ENCODE measurements around the gene CTNNBL1.
"Not testable (repeated sequence)": the region's sequence is repeated elsewhere in the genome, so short reads cannot be mapped to it uniquely, and the experiment has no call there.

CTNNBL1 gene

DNA sequence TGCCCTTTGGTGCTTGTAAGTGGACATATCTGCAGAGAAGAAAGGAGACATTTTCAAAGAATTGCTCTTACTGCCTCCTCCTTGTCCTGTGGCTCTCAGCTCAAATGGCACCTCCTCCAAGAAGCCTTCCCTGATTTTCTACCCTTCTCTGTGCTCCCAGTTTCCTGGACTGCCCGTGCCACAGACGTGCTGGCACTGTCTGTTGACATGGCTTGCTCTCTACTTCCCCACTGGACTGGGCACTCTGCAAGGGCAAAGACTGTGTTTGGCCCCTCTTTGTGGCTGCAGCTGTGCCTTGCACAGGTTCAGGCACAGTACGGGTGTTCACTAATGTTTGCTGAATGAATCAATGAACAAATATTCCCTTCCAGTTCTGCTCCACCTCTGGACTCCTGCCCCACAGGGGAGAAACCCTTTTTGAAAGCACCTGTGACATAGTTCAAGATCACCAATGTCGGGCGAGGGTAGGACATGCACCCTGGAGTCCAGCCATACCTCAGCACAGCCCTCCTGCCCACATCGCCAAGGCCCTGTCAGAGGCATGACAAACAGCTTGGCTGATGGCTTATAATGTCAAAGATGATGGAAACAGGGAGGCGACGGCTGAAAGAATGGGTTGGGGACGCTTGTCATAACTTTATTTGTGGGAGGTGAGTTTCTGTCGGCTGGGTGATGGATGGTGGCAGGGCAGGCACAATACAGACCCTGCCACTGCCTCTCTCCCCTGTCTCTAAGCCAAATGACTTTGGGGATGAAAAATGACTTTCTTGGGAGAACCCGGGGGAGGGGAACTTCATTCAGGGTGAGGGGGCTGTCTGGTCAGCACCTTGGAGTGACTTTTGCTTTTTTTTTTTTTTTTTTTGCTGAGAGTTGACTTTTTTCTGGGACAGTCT is 15.6 kb upstream of the CTNNBL1 start:
- DNase-seq (ENCODE audit: low read depth): no peak

DNA sequence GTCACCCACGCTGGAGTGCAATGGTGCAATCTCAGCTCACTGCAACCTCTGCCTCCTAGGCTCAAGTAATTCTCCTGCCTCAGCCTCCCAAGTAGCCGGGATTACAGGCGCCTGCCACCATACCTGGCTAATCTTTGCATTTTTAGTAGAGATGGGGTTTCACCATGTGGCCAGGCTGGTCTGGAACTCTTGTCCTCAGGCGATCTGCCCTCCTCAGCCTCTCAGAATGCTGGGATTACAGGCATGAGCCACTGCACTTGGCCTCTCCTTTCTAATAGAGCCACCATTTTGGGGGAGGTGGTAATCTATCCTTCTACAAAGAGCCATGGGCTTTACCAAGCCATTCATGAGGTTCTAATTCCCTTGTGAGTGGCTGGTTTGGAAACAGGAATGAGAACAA is 14.1 kb upstream of the CTNNBL1 start:
- not testable (repeated sequence) for DNase-seq (ENCODE audit: low read depth)

DNA sequence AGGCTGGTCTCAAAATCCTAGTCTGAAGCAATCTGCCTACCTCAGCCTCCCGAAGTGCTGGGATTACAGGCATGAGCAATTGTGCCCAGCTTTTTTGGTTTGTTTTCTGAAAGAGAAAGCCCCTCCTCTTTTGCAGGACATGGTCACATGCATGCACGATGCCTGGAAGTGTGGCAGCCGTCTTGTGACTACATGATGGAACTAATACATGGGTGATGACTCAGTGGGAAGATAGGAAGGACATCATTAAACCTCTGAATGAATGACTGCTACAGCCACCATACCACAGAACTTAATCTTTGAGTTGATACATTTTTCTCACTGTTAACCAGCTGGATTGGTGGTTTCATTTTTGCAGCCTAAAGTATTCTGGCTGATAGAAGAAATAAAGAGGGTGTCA is 13.4 kb upstream of the CTNNBL1 start:
- DNase-seq (ENCODE audit: low read depth): no peak

DNA sequence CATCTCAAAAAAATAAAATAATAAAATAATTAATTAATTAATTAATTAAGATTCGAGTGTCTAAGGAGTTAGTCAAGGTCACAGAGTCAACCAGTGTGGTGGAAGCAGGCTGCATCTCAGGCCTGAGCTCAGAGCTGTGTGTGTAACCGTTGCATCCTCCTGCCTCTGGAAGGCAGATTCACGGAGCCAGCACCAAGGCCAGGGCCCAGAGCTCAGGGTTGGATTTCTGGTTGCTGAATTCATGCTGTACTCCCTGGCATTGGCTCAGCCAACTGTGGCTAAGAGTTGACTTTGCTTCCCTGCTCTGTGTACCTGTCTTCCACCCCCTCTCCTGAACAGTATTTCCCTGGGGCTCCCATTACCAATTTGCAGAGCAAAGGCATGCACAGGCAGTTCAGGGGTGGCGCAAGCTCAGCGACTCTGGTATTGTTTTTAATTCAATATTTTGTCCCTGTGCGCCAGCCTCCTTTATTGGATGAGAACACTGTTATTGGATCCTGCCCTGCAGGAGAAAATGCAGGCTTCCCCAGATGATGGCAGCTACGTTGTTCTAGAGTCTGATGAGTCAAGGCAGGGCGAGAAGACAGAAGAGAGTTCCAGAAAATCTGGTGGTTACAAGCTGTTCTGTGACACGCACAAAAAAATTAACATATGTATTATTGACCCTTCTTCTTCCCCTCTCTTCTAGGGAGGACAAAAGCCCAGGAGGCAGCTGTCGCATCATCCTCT is 12.3 kb upstream of the CTNNBL1 start:
- DNase-seq (ENCODE audit: low read depth): no peak

DNA sequence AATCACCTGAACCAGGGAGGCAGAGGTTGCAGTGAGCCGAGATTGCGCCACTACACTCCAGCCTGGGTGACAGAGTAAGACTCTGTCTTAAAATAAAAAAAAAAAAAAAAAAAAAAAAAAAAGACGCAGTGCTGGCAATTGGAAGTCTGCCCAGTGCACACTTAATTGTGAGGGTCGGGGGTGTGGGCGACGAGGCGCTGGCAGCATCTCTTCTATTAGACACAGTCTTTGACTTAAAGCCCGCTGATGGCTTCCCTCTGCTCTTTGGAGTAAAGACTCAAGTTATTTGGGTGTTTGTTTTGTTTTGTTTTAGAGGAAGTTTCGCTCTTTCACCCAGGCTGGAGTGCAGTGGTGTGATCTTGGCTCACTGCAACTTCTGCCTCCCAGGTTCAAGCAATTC is 10.7 kb upstream of the CTNNBL1 start:
- DNase-seq (ENCODE audit: low read depth): not testable (repeated sequence)

DNA sequence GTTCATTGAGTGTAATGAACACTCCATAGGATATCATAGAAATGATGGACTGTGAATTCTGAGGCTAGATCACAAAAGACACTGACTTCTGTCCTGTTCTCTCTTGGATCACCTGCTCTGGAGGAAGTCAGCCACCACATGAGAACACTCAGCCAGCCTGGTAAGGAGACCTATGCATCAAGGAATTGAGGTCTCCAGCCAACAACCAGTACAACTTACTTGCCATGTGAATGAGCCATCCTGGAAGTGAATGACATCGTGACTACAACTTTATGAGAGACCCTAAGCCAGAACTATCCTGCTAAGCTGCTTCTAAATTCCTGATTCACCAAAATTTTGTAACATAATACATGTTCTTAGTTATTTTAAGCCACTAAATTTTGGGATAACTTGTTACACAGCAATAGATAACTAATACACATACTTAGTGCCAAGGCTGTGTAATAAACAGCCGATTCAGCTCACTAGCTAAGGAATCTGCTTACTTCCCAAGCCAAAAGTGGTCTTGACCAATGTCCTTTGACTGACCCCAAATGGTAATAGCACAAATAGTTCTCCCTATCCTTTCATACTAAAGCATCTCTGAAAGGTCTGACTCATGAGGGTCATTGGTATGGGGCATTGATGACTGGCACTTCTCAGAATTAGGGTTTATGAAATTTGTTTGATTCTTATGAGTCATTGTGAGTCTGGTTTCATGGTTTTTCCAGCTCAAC is 6.9 kb upstream of the CTNNBL1 start:
- no peak for DNase-seq (ENCODE audit: low read depth)

DNA sequence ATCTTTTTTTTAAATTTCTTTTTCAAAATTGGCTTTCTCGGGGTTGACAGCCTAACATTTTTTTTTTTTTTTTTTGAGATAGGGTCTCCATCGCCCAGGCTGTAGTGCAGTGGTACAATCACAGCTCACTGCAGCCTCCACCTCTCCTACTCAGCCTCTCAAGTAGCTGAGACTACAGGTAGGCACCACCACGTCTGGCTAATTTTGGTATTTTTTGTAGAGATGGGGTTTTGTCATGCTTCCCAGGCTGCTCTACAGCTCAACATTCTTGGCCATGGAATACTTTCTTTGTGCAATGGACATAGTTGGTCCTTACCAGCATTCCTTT is 6.4 kb upstream of the CTNNBL1 start:
- DNase-seq (ENCODE audit: low read depth): no peak

DNA sequence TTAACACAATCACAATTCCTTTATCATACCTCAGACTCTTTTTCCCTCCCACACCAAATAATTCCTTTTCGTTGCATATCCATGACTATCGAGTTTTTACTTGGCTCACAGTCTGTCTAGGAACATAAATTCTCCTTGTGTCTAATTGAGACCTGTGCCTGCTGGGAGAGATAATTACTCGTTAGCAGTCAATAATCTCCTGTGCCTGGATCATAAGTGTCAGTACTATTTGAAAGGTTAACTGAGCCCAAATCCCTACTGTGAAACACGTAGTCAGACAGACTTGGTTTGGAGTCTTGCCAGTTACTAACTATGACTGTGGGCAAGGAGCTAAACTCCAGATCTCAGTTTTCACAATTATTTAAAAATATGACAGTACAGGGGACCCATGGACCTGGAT is 5.7 kb upstream of the CTNNBL1 start:
- DNase-seq (ENCODE audit: low read depth): no peak

DNA sequence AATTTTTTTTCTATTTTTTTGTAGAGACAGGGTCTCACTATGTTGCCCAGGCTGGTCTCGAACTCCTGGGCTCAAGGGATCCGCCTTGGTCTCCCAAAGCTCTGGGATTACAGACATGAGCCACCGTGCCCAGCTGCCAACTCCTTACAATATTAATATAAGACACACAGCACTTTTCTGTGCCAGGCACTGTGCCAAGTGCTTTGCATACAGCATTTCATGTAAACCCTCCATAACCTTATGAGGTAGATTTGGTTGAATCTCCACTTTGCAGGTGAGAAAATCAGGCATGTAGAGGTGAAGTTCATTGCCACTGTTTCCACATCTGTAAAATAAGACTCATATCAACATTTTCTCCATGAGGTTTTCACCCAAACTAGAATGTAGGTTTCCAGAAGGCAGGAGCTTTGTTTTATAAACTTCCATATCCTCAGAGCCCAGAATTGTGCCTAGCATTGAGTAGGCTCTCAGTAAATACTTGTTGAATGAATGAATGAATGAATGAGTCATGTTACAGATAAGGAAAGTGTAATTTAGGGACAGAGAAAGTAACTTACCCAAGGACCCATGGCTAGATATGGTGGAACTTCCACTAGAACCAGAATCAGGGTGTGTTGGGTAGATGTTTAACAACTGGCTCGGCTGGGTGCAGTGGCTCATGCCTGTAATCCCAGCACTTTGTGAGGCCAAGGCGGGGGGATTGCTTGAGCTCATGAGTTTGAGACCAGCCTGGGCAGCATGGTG is 3.0 kb upstream of the CTNNBL1 start:
- DNase-seq (ENCODE audit: low read depth): no peak

DNA sequence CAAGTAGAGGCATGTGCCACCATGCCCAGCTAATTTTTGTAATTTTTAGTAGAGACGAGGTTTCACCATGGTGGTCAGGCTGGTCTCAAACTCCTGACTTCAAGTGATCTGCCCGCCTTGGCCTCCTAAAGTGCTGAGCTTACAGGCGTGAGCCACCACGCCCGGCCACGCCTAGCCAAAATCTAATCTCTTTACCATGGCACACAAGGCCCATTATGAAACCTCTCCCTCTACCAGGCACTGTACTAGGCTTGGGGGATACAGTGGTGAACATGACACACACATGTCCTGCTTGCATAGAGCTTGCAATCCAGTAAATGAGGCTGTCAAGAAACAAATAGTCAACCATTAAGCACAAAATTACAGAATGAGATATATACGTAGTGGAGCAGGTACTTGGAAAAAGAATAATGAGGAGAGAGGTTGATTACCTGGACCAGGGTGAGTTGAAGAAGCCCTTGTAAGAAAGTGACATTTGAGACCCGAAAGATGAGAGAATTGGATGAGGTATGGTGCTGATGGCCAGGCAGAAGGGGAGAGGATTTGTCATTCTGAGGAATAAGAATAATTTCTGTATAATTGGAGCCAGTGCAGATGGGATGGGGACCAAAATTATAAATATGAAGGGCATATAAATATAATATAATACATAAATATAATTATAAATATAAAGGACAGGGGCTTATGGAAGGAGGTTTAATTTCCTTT is 1.2 kb upstream of the CTNNBL1 start:
- no peak for DNase-seq (ENCODE audit: low read depth)

DNA sequence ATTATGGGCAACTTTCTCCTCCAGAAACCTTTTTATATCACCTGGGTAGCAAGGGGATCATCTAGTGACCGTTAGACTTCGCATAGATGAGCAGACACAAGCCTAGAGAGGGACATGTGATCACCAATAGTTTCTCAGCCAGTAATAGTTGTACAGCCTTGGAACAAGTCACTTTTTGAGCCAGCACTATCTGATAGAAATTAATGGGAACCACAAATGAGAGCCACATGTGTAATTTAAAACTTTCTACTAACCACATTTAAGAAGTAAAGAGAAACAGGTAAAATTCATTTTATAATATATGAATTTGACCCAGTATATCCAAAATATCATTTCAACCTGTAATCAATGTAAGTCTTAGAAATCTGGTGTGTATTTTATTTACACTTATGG is 592 bp upstream of the CTNNBL1 start:
- no peak for DNase-seq (ENCODE audit: low read depth)

DNA sequence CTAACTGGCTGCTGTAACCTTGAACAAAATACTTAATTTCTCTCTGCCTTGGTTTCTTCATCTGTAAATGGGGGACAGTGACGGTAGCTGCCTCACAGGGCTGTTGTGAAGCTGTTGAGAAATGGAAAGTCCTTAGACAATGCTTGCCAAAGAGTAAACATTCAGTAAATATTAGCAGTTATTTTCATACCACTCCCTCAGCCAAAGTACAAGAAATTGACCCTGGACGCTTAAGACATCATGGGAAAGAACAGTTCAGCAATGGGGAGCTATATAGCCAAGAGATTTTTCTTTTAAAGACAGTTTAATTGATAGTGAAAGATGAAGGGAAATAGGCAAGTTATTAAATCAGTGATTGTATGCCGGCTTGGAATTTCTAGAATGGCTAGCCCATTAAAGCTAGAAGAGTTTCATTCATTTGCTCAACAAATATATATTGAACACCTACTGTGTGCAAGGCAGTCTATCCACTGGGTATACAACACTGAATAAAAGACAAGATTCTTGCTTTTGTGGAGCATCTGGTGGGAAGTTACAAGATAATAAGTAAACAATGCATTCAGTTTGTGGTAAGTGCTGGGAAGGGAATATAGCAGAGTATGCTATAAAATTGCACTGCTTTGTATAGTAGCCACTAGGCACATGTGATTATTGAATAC is 2.0 kb downstream of the CTNNBL1 start:
- no peak for DNase-seq (ENCODE audit: low read depth)

DNA sequence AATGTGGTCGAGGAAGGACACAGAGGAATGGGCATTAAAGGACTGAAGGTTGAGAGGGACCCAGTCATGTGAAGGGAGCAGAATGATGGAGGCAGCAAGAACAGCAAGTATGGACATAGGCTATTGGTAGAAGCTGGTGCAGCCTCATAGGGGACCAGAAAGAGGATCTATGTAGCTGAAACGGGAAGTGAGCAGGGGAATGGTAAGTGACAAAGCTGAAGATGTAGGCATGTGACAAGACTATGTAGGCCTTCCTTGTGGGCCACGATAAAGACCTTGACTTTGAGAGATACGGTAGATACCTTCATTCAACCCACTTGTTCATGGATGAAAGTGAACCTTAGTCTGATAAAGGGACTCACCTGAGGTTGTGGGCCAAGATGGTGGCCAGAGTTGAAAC is 3.5 kb downstream of the CTNNBL1 start:
- DNase-seq (ENCODE audit: low read depth): no peak

DNA sequence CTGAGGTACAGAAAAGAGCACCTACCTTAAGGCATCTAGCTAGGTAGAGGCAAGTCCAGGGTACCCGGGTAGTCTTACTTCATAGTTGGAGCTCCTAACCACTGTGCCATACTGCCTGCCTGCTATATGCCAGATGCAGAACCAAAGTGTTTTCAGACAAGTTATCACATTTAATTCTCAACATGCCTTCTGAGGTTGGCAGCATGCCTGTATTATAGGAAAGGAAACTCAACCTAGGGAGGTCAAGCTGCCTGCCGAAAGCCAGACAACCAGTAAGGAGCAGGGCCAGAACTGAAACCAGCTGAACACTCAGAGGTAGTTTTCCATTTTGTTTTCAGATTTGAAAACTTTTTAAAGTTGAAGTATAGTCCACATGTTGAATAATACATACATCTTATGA is 5.4 kb downstream of the CTNNBL1 start:
- DNase-seq (ENCODE audit: low read depth): no peak

DNA sequence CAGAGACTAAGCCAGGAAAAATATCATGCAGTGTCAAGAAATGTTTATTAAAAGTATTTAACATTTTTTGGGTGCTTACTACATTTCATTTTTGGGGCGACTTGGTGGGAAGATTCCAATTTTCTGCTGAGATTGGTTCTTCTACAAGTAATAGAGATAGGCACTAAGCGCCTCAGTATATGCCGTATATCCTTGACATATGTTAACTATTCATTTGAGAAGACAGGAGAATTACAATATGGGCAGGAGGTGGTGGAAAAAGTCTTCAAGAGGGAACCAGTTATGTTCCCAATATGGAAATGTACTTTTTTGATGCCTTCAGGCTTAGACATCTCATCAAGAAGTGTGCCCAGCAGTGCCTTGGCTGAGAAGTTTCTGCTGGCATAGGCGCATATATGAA is 6.5 kb downstream of the CTNNBL1 start:
- DNase-seq (ENCODE audit: low read depth): no peak

DNA sequence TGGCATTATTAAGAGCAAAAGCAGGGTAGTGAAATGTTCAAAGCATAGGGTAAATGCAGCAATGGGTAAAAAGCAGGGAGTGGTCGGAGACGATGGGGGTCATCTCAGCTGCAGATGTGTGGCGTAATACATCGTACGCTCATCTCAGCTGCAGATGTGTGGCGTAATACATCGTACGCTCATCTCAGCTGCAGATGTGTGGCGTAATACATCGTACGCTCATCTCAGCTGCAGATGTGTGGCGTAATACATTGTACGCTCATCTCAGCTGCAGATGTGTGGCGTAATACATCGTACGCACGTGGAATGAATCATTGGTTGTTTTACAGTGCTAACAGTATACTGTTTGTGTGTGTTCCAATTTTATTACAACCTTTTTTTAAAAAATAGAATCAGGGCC is 7.8 kb downstream of the CTNNBL1 start:
- not testable (repeated sequence) for DNase-seq (ENCODE audit: low read depth)

DNA sequence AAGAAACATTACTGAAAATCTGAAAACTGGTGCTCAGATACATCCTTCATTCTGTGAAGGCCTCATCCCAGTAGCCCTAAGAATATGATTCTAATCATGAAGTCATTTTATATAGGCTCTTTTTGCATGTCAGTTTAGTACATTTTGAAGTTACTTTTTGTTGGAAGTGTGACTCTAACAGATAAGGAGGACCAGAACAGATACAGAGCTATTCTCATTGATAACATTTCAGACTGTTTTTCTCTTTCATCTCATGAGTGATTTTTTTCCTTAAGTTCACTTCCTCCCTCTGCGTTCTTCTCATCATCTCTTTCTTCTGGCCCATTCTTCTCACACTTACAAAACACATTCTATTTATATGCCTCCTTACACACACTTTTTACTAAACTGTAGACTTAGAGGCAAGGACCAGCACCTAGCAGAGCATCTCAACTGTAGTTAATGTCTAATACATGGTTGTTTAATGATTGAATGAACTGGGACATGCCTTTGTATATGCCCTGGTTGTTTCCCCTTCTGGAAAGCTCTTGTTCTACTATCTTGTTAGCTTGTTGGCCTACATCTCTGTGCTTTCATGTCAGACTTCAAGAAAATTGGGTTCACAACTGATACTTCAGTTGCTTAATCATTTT is 8.7 kb downstream of the CTNNBL1 start:
- DNase-seq (ENCODE audit: low read depth): no peak

DNA sequence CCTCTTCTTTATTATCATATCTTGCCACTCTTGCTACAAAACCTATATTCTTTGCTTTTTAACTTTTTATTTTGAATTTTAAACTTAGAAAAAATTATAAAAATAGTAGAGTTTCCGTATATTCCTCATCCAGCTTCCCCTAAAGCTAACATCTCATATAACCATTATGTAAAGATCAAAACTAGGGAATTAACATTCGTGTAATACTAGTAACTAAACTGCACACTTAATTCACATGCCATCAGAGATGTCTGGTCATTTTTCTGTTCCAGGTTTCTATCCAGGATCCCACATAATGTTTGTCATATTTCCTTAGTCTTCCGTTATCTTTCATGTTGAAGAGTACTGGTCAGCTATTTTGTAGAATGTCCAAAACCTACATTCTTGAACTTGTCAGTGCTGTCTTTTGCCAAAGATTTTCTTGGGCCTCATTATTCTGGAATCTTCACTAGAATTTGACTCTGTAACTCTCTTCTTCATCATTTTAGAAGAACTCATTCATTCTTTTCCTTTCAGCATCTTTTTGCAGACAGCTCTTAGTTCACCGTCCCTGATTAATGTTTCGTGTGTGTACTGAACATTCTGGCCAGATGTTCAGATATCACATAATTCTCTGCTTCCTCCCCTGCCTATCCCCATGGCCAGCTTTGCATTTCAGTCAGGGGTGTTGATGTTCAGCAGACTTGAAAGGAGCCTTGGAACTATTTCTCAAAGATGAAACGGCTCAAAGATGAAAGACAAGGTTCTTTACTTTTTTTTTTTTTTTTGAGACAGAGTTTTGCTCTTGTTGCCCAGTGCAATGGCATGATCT is 9.4 kb downstream of the CTNNBL1 start:
- no peak for DNase-seq (ENCODE audit: low read depth)

DNA sequence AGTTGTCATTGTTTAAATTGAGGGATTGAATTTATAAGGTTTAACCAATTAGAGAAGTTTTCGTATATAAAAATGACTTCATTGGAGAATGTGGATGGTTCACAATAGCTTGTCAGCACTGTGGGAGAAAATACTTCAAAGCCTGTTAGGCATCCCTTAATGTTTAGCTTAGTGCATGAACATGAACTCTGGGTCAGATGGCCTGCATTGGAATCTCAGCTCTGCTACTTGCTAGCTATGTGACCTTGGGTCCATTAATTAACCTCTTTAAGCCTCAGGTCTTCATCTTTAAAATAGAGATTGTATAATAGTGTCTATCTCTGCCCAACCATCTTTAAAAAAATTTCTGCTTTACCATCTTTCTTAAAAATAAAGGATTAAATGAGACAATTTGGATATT is 11.1 kb downstream of the CTNNBL1 start:
- no peak for DNase-seq (ENCODE audit: low read depth)

DNA sequence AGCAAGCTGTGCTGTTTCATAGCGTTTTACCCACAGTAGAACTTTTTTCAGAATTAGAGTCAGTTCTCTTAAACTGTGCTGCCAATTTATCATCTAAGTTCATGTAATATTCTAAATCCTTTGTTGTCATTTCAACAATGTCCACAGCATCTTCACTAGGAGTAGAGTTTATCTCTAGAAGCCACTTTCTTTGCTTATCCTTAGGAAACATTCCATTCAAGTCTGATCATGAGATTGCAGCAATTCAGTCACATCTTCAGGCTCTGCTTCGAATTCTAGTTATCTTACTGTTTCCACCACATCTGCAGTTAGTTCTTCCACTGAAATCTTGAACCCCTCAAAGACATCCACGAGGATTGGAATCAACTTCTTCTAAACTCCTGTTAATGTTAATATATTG is 12.5 kb downstream of the CTNNBL1 start:
- no peak for DNase-seq (ENCODE audit: low read depth)

Measured in T-helper 22 cell (primary cell).